Endothelial cell of umbilical vein (primary cell): ENCODE results near the gene STXBP5L. TPM values are rescaled to one million over a fixed set of nuclear protein-coding genes. Genes with fewer than 3 reads are reported as not detected.

Experiments used
- BruUV-seq: library from RNA; stranded (reverse); fragments of 400-500 nt; replicated peaks from 2 replicates; lab custom pipeline; 2021; lab: Mats Ljungman, UMichigan
- CTCF ChIA-PET: fragments of 300-600, 350-600 bp; sonication (Branson Sonifier 250); formaldehyde crosslinking; loops from one replicate; lab custom pipeline; 2021; ENCODE audit warnings: antibody characterized with exemption, inconsistent platforms; lab: Charles Lee
- POLR2A ChIA-PET: fragments of 300-600, 350-600 bp; sonication (Branson Sonifier 250); formaldehyde crosslinking; loops from one replicate; lab custom pipeline; 2021; ENCODE audit warnings: antibody characterized with exemption, inconsistent platforms; lab: Charles Lee
- DNase-seq: peaks from one replicate; pipeline ENCODE4 v3.0.0-alpha.2; 2011; ENCODE audit warnings: low read depth, low spot score
- FAIRE-seq: peaks from 2 replicates; lab custom pipeline; 2011; peaks lifted over from hg19 to GRCh38; lab: Jason Lieb, UNC
- H2AFZ ChIP-seq: 2 replicates; pipeline ENCODE4 v1.6.0; 2012; ENCODE audit warnings: low read depth, low read length, control low read depth, inconsistent platforms
- H3K27ac ChIP-seq: 2 replicates; pipeline ENCODE4 v1.5.1; 2011; ENCODE audit warnings: low read depth, mild to moderate bottlenecking, control low read depth, low read length, moderate library complexity; ENCODE audit not compliant: insufficient read depth
- H3K27me3 ChIP-seq, 2 experiments: 2 replicates each; pipeline versions ENCODE4 v1.6.0 to v1.6.1; 2011; ENCODE audit warnings: low read length in 2 of 2, mixed read lengths in 1 of 2; ENCODE audit not compliant: control insufficient read depth in 2 of 2, insufficient read depth in 2 of 2
- H3K36me3 ChIP-seq, 2 experiments: 2 replicates in 1 of 2; 3 replicates in 1 of 2; pipeline ENCODE4 v1.5.1; 2011; ENCODE audit warnings: low read length in 2 of 2, mild to moderate bottlenecking in 1 of 2, moderate library complexity in 1 of 2; ENCODE audit not compliant: control insufficient read depth in 2 of 2, insufficient read depth in 2 of 2; ENCODE audit errors: extremely low read depth in 1 of 2
- H3K4me1 ChIP-seq: 3 replicates; pipeline ENCODE4 v1.5.1; 2011; ENCODE audit warnings: mild to moderate bottlenecking, low read length; ENCODE audit not compliant: control insufficient read depth, insufficient read depth; ENCODE audit errors: extremely low read depth
- H3K4me2 ChIP-seq: 2 replicates; pipeline ENCODE4 v1.6.1; 2011; ENCODE audit warnings: low read length, control low read depth, mixed read lengths; ENCODE audit not compliant: insufficient read depth
- H3K4me3 ChIP-seq, 3 experiments: fragments of 200-600 bp in 1 of 3; sonication (generic), shearing (Covaris generic) in 1 of 3; replicated peaks in 1 of 3; 2 replicates each; pipeline ENCODE4 v1.5.1; 2011 to 2016; ENCODE audit warnings: control low read depth in 3 of 3, low read length in 3 of 3, mild to moderate bottlenecking in 2 of 3, inconsistent platforms in 1 of 3, low read depth in 1 of 3, moderate library complexity in 1 of 3; ENCODE audit not compliant: insufficient read depth in 1 of 3
- H3K79me2 ChIP-seq: 2 replicates; pipeline ENCODE4 v1.6.0; 2012; ENCODE audit warnings: low read length, inconsistent platforms; ENCODE audit not compliant: control insufficient read depth, insufficient read depth
- H3K9ac ChIP-seq: replicated peaks from 2 replicates; pipeline ENCODE3; 2011; ENCODE audit warnings: low read length, control low read depth; ENCODE audit not compliant: insufficient read depth; ENCODE audit errors: extremely low read depth
- H3K9me1 ChIP-seq: replicated peaks from 3 replicates; pipeline ENCODE4 v1.6.0; 2011; ENCODE audit warnings: mild to moderate bottlenecking, low read length; ENCODE audit not compliant: control insufficient read depth, insufficient read depth; ENCODE audit errors: extremely low read depth
- H3K9me3 ChIP-seq: replicated peaks from 2 replicates; pipeline ENCODE4 v1.5.1; 2012; ENCODE audit warnings: low read length, inconsistent platforms; ENCODE audit not compliant: control insufficient read depth, insufficient read depth
- H4K20me1 ChIP-seq: replicated peaks from 2 replicates; pipeline ENCODE3; 2011; ENCODE audit warnings: mild to moderate bottlenecking, low read length; ENCODE audit not compliant: control insufficient read depth, insufficient read depth; ENCODE audit errors: extremely low read depth
- CTCF ChIP-seq, 2 donors: IDR thresholded peaks; 1 replicate in 1 of 2; 2 replicates in 1 of 2; pipeline ENCODE4 v1.5.1; 2011; ENCODE audit warnings: low read length in 2 of 2, mild to moderate bottlenecking in 2 of 2, moderate library complexity in 2 of 2, control low read depth in 1 of 2, inconsistent platforms in 1 of 2, low read depth in 1 of 2; ENCODE audit not compliant: insufficient read depth in 1 of 2; ENCODE audit errors: extremely low read depth in 1 of 2
- EZH2 ChIP-seq: IDR thresholded peaks from 2 replicates; pipeline ENCODE4 v1.6.1; 2012; ENCODE audit warnings: borderline replicate concordance, low read depth, mild to moderate bottlenecking, moderate library complexity, low read length, inconsistent platforms; ENCODE audit not compliant: severe bottlenecking
- FOS ChIP-seq: IDR thresholded peaks from 2 replicates; pipeline ENCODE4 v1.6.1; 2011; ENCODE audit warnings: mild to moderate bottlenecking, low read length, moderate library complexity, borderline replicate concordance; ENCODE audit not compliant: insufficient read depth
- GATA2 ChIP-seq: IDR thresholded peaks from 2 replicates; pipeline ENCODE4 v1.7.0; 2011; ENCODE audit warnings: low read depth, mild to moderate bottlenecking, moderate library complexity, mixed read lengths, low read length; ENCODE audit not compliant: insufficient read length, insufficient read depth
- JUN ChIP-seq: IDR thresholded peaks from 2 replicates; pipeline ENCODE4 v1.6.1; 2011; ENCODE audit warnings: borderline replicate concordance, low read depth; ENCODE audit not compliant: insufficient read length, insufficient read depth
- MYC ChIP-seq: IDR thresholded peaks from one replicate; pipeline ENCODE4 v1.6.1; 2011; ENCODE audit warnings: mild to moderate bottlenecking, low read depth, low read length
- POLR2A ChIP-seq: IDR thresholded peaks from 2 replicates; pipeline ENCODE4 v1.6.1; 2012; ENCODE audit warnings: low read depth, mild to moderate bottlenecking, control low read depth, low read length
- POLR2AphosphoS5 ChIP-seq: IDR thresholded peaks from 2 replicates; pipeline ENCODE4 v1.6.1; 2012; ENCODE audit warnings: low read depth, mild to moderate bottlenecking, control low read depth, low read length, moderate library complexity; ENCODE audit not compliant: insufficient read depth
- dilution Hi-C: fragments of 300-500 bp; cut with MboI; formaldehyde crosslinking; loops from one replicate; pipeline ENCODE4 v1.15.0; 2019; ENCODE audit warnings: low sequenced_read_pairs; ENCODE audit not compliant: extremely low pct_ligation_motif_present
- intact Hi-C: fragments of 100-400 bp; cut with micrococcal nuclease; formaldehyde crosslinking; loops from one replicate; pipeline ENCODE4 v1.10.0; 2022
- polyA plus RNA-seq, 4 experiments: library from polyadenylated mRNA; depleted of rRNA in 3 of 4; stranded (reverse) in 3 of 4; unstranded in 1 of 4; fragments of >200 nt; gene quantifications; 2 replicates each; pipeline versions ENCODE4 v1.2.1 to v1.2.3, GENCODE V29; 2011 to 2012; ENCODE audit warnings: missing spikeins in 1 of 4
- total RNA-seq: library from RNA; stranded (reverse); gene quantifications from 2 replicates; pipeline ENCODE4 v1.2.3, GENCODE V29; 2021
- TF ChIP-seq, protein P1 (sequence below): IDR thresholded peaks from 2 replicates; pipeline ENCODE4 v1.6.1; 2011; ENCODE audit not compliant: insufficient read depth, insufficient read length

STXBP5L gene
- total and polyA plus RNA-seq, 2 donors (not counting 3 experiments of a cell fraction or from before 2014, with no cell fraction given), result not detected

DNA sequence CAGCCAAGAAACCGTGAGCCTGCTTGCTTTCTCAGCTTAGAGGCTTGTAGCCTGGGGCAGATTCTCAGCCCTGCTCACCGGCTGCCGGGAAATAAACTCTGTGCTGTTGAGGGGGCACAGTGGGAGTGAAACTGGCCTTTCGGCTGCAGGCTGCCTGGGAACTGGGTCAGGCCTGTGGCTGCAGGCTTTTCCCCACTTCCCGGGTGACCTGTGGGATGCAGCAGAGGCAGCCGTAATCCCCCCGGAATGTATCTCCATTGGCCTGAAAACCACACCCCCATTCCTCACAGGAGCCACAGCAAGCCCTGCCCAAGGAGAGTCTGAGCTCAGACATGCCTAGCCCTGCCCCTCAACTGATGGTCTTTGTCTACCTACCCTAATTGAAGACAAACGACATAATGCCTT lies 110.9 kb downstream of the STXBP5L start:
- BruUV-seq, result no TSS peak
- H2AFZ ChIP-seq, result no peak overlapping the region
- CTCF ChIA-PET, result no interaction called here
- intact Hi-C loops (no loop called here), dilution Hi-C loops (no loop called here)
- H3K4me2 ChIP-seq, result no peak overlapping the region
- H3K4me3 ChIP-seq, result no peak overlapping the region
- no peak overlapping the region for H3K9ac ChIP-seq
- no peak for FAIRE-seq
- H3K79me2 ChIP-seq, result no peaks in the 10 kb centered on the region
- no peak for TF ChIP-seq MYC
- TF ChIP-seq, protein P1, sequence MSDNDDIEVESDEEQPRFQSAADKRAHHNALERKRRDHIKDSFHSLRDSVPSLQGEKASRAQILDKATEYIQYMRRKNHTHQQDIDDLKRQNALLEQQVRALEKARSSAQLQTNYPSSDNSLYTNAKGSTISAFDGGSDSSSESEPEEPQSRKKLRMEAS, result no peak
- TF ChIP-seq EZH2, result no peak
- TF ChIP-seq FOS, result no peak
- TF ChIP-seq CTCF (IDR thresholded peaks at IDR 0.05; ENCODE audit: extremely low read depth in 1 of 2, insufficient read depth in 1 of 2, low read depth in 1 of 2, low read length in 2 of 2), result no peak
- TF ChIP-seq JUN, result no peak
- TF ChIP-seq POLR2AphosphoS5, result no peak
- no peak for TF ChIP-seq GATA2
- TF ChIP-seq POLR2A, result no peak
- H3K4me1 ChIP-seq, result no peaks in the 10 kb centered on the region
- no peaks in the 10 kb centered on the region for H3K27me3 ChIP-seq
- no peak for DNase-seq
- H3K27ac ChIP-seq, result no peak overlapping the region
- H4K20me1 ChIP-seq, result no peaks in the 10 kb centered on the region
- POLR2A ChIA-PET, result no interaction called here
- no peaks in the 10 kb centered on the region for H3K36me3 ChIP-seq
- no peaks in the 10 kb centered on the region for H3K9me3 ChIP-seq
- H3K9me1 ChIP-seq, result no peaks in the 10 kb centered on the region
